PC-3 (cell line): ENCODE measurements around the gene TSPAN4.

Source experiments
- CTCF ChIP-seq: fragments of 300-600 bp; sonication (generic); conservative IDR thresholded peaks from 2 replicates; pipeline ENCODE4 v1.5.1; 2017; ENCODE audit warnings: antibody characterized with exemption, low read depth, mild to moderate bottlenecking, low read length
- EZH2 ChIP-seq: fragments of 300-600 bp; sonication (generic); IDR thresholded peaks from one replicate; pipeline ENCODE4 v1.6.1; 2017; ENCODE audit warnings: antibody characterized with exemption, mild to moderate bottlenecking, low read length; ENCODE audit not compliant: unreplicated experiment

DNA sequence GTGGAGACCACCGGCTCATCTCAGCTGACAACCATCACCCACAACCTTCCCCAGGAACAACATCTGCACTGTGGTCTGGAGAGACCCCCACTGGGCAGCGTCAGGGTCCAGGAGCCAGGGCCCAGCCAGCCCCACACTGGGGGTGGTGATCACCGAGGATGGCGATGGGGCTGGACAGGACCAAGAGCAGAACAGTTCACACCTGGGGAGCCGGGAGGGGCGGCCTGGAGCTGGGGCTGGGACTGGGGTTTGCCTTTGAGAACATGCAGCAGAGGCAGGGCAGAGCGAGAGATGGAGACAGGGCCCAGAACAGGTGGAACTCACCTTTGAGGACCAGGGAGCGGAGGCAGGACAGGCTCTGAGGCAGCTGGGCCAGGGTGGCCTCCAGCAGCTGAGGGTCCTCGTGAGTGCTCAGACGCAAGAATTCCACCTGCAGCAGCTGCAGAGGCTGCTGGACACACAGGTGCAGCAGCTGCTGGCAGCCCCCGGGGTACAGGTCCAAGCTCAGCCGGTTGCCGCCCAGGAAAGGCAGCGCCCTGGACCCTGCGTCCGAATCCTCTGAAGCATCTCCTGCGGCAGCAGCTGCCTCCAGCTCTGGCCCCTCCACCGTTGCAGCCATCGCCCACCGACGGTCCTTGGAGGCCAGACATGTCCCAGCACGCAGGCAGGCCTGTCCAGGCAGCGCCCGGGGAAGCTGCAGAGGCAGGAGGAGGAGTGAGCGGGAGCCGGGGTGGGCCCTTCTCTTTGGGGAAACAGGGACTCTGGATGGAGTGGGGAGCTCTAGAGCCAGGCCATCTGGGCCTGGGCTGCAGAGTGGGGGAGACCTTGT, 38.7 kb upstream of the TSPAN4 start:
- TF ChIP-seq CTCF, result no peak
- TF ChIP-seq EZH2, result no peak
